ENCODE data around the gene RALGAPA1. TPM values are rescaled to one million over a fixed set of nuclear protein-coding genes. Genes with fewer than 3 reads are reported as not detected.
"Not testable (repeated sequence)": the region's sequence is repeated elsewhere in the genome, so short reads cannot be mapped to it uniquely, and the experiment has no call there.

The RALGAPA1 gene
- total and polyA plus RNA-seq, 2 donors (not counting 1 experiment from before 2014, with no cell fraction given), result 7.2 to 34.5 TPM

GRCh38 chr14:35776823-35777222, 32.3 kb downstream of the RALGAPA1 start:
- no peaks in the 10 kb centered on the region for H3K36me3 ChIP-seq (ENCODE audit: control insufficient read depth, insufficient read depth, low read length)
- TF ChIP-seq CTCF (conservative IDR thresholded peaks at IDR 0.05 in 1 of 2, IDR thresholded peaks at IDR 0.05 in 1 of 2; ENCODE audit: low read depth in 1 of 2, low read length in 2 of 2), result no peak
- TF ChIP-seq EZH2 (IDR thresholded peaks at IDR 0.05; ENCODE audit: low read length, missing control alignments), result no peak
- H2AFZ ChIP-seq (ENCODE audit: low read length), result no peak overlapping the region
- H3K9me3 ChIP-seq (ENCODE audit: control insufficient read depth, insufficient read depth, low read depth, low read length), result no peaks in the 10 kb centered on the region
- no peak for DNase-seq (ENCODE audit: low read depth in 2 of 2)
- no peaks in the 10 kb centered on the region for H4K20me1 ChIP-seq (ENCODE audit: control insufficient read depth, extremely low read depth, insufficient read depth, low read length)
- no peak overlapping the region for H3K9ac ChIP-seq (ENCODE audit: insufficient read depth, low read length)
- no peaks in the 10 kb centered on the region for H3K4me1 ChIP-seq (ENCODE audit: control insufficient read depth, extremely low read depth, insufficient read depth, low read length)
- no peaks in the 10 kb centered on the region for H3K79me2 ChIP-seq (ENCODE audit: control insufficient read depth, insufficient read depth, low read length)
- no peak overlapping the region for H3K4me3 ChIP-seq (replicated peaks in 1 of 4; ENCODE audit: control extremely low read depth in 1 of 4, insufficient read depth in 1 of 4, low read depth in 3 of 4, low read length in 4 of 4)
- H3K27me3 ChIP-seq (ENCODE audit: control insufficient read depth, insufficient read depth, low read length), result no peaks in the 10 kb centered on the region
- H3K27ac ChIP-seq (ENCODE audit: insufficient read depth, low read length), result no peak overlapping the region
- no peak overlapping the region for H3K4me2 ChIP-seq (ENCODE audit: extremely low read depth, insufficient read depth, low read length)

GRCh38 chr14:35776085-35776484, 33.0 kb downstream of the RALGAPA1 start:
- H3K4me2 ChIP-seq (ENCODE audit: extremely low read depth, insufficient read depth, low read length); H4K20me1 ChIP-seq (ENCODE audit: control insufficient read depth, extremely low read depth, insufficient read depth, low read length); H3K4me3 ChIP-seq (replicated peaks in 1 of 4; ENCODE audit: control extremely low read depth in 1 of 4, insufficient read depth in 1 of 4, low read depth in 3 of 4, low read length in 4 of 4): not testable (repeated sequence)

GRCh38 chr14:35766700-35767082, 42.4 kb downstream of the RALGAPA1 start:
- H3K27ac ChIP-seq (ENCODE audit: insufficient read depth, low read length), result no peak overlapping the region
- no peak overlapping the region for H3K4me3 ChIP-seq (replicated peaks in 1 of 4; ENCODE audit: control extremely low read depth in 1 of 4, insufficient read depth in 1 of 4, low read depth in 3 of 4, low read length in 4 of 4)
- H3K27me3 ChIP-seq (ENCODE audit: control insufficient read depth, insufficient read depth, low read length), result no peaks in the 10 kb centered on the region
- no peak for DNase-seq (ENCODE audit: low read depth in 2 of 2)
- no peaks in the 10 kb centered on the region for H3K9me3 ChIP-seq (ENCODE audit: control insufficient read depth, insufficient read depth, low read depth, low read length)
- no peak overlapping the region for H2AFZ ChIP-seq (ENCODE audit: low read length)
- no peaks in the 10 kb centered on the region for H3K4me1 ChIP-seq (ENCODE audit: control insufficient read depth, extremely low read depth, insufficient read depth, low read length)
- TF ChIP-seq CTCF (conservative IDR thresholded peaks at IDR 0.05 in 1 of 2, IDR thresholded peaks at IDR 0.05 in 1 of 2; ENCODE audit: low read depth in 1 of 2, low read length in 2 of 2), result no peak
- no peak for TF ChIP-seq EZH2 (IDR thresholded peaks at IDR 0.05; ENCODE audit: low read length, missing control alignments)
- no peaks in the 10 kb centered on the region for H3K36me3 ChIP-seq (ENCODE audit: control insufficient read depth, insufficient read depth, low read length)
- H3K4me2 ChIP-seq (ENCODE audit: extremely low read depth, insufficient read depth, low read length), result no peak overlapping the region
- H4K20me1 ChIP-seq (ENCODE audit: control insufficient read depth, extremely low read depth, insufficient read depth, low read length), result no peaks in the 10 kb centered on the region
- no peaks in the 10 kb centered on the region for H3K79me2 ChIP-seq (ENCODE audit: control insufficient read depth, insufficient read depth, low read length)
- H3K9ac ChIP-seq (ENCODE audit: insufficient read depth, low read length), result no peak overlapping the region

More at GRCh38 chr14:35776085-35776484, 33.0 kb downstream of the RALGAPA1 start:
- H3K79me2 ChIP-seq (ENCODE audit: control insufficient read depth, insufficient read depth, low read length); H3K9ac ChIP-seq (ENCODE audit: insufficient read depth, low read length); H2AFZ ChIP-seq (ENCODE audit: low read length); H3K4me1 ChIP-seq (ENCODE audit: control insufficient read depth, extremely low read depth, insufficient read depth, low read length); H3K9me3 ChIP-seq (ENCODE audit: control insufficient read depth, insufficient read depth, low read depth, low read length); H3K36me3 ChIP-seq (ENCODE audit: control insufficient read depth, insufficient read depth, low read length); DNase-seq (ENCODE audit: low read depth in 2 of 2); H3K27ac ChIP-seq (ENCODE audit: insufficient read depth, low read length); H3K27me3 ChIP-seq (ENCODE audit: control insufficient read depth, insufficient read depth, low read length): not testable (repeated sequence)

All from fibroblast of lung (primary cell).